Mucosa of rectum (tissue), 2 donors: Measurements from ENCODE around the gene FST.

Source experiments
- H3K27ac ChIP-seq, 2 donors: one replicate each; pipeline ENCODE4 v1.7.0; 2013; ENCODE audit warnings: inconsistent platforms in 2 of 2, low read depth in 2 of 2, low read length in 2 of 2
- H3K27me3 ChIP-seq, 2 donors: one replicate each; pipeline ENCODE4 v1.7.0; 2013; ENCODE audit warnings: low read length in 2 of 2; ENCODE audit not compliant: control insufficient read depth in 2 of 2, insufficient read depth in 2 of 2
- H3K36me3 ChIP-seq, 2 donors: one replicate each; pipeline ENCODE4 v1.7.0; 2013; ENCODE audit warnings: low read length in 2 of 2; ENCODE audit not compliant: control insufficient read depth in 2 of 2, insufficient read depth in 2 of 2
- H3K4me1 ChIP-seq, 2 donors: one replicate each; pipeline ENCODE4 v1.7.0; 2013; ENCODE audit warnings: low read length in 2 of 2, mild to moderate bottlenecking in 1 of 2; ENCODE audit not compliant: control insufficient read depth in 2 of 2, insufficient read depth in 2 of 2
- H3K4me3 ChIP-seq, 2 donors: one replicate each; pipeline ENCODE4 v1.7.0; 2013; ENCODE audit warnings: low read length in 2 of 2
- H3K9ac ChIP-seq, 2 donors: one replicate each; pipeline ENCODE4 v1.7.0; 2013; ENCODE audit warnings: low read length in 2 of 2, low read depth in 1 of 2, mild to moderate bottlenecking in 1 of 2
- H3K9me3 ChIP-seq, 2 donors: one replicate each; pipeline ENCODE4 v1.7.0; 2013; ENCODE audit warnings: low read length in 2 of 2; ENCODE audit not compliant: control insufficient read depth in 2 of 2
- donor health status: healthy.
- donor health status: Normal muscosa, but diverticular disease.

Gene FST

DNA sequence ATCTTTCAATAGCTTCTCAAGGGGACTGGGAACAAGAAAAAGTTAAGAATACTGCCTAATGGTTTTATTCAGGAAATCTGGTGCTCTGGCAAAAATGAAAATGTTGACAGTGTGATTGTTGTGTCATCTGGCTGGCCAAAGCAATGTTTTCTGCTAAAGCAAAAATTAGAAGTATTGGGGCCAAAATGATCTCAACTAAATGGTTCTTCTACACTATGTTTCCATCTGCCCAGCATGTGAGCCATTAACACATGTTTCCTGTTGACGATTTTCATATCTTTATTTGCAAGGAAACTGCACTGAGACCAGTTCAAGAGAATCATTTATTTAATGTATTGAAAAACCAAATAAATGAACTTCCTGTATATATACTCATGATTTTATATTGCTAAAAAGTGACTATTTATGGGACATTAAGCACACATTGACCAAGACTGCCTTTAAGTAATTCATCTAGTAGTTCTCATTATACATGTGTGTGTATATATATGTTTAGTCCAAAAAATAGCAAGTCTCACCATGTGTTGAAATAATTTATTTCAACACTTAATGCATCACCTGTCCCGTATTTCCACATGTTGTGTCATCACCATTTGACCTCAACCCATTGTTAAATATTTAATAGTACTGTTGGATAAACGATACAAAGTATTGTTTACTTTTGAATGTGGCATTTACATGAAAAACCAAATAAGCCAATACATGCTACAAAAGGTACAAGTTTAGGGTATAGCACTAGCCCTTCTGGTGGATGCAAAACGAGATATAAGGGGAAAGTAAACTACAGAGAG lies 7.5 kb upstream of the FST start:
- Histone ChIP-seq H3K9me3 (no peaks in the 10 kb centered on the region), H3K9ac (no peak overlapping the region), H3K4me1 (no peaks in the 10 kb centered on the region), H3K36me3 (no peaks in the 10 kb centered on the region), H3K27ac (no peak overlapping the region), H3K27me3 (peaks cover 6 to 7% of the 10 kb centered on the region in 2 donors), H3K4me3 (no peak overlapping the region)

DNA sequence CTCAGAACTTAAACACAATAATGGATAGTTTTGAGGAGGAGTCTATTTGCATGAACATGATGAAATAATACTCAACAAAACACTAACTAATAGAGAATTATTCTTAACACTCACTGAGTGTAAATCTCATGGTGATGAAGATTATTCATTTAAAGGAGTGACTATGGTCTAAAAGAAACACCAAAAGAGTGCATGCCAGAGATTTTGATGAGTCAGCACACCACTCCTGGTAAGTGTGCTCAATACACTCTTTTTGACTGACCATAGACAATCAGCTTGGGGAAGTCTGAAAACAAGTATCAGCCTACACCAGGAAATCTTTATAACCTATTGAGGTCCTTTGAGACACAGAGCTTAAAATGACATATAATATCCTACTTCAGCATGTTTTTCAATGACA lies 6.8 kb upstream of the FST start:
- Histone ChIP-seq H3K4me3 (no peak overlapping the region), H3K4me1 (no peaks in the 10 kb centered on the region), H3K27me3 (peaks cover 9 to 12% of the 10 kb centered on the region in 2 donors), H3K9ac (no peak overlapping the region), H3K36me3 (no peaks in the 10 kb centered on the region), H3K9me3 (no peaks in the 10 kb centered on the region), H3K27ac (no peak overlapping the region)

DNA sequence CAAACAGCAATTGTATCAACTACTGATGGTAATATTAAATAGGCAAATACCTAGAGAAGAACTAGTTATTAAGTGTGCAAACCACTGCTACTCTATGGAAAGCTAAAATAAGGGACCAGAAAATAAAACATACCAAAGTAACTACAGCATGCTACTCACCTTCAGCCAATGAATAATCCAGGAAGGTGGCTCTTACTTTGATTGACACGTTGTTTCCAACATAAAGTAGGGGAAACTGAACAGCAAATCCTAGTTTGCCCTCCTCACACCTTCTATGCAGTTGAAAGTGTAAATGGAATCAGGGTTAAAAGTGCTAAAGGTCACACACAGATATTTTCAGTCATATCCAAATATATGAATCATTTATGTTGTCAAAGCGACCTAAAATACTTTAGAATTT lies 5.1 kb upstream of the FST start:
- H3K27ac ChIP-seq = no peak overlapping the region
- no peaks in the 10 kb centered on the region for H3K9me3 ChIP-seq
- H3K4me3 ChIP-seq = no peak overlapping the region
- H3K36me3 ChIP-seq = no peaks in the 10 kb centered on the region
- H3K27me3 ChIP-seq = peaks cover 9 to 13% of the 10 kb centered on the region in 2 donors
- peaks cover 0 to 3% of the 10 kb centered on the region in 2 donors for H3K4me1 ChIP-seq
- H3K9ac ChIP-seq = no peak overlapping the region

DNA sequence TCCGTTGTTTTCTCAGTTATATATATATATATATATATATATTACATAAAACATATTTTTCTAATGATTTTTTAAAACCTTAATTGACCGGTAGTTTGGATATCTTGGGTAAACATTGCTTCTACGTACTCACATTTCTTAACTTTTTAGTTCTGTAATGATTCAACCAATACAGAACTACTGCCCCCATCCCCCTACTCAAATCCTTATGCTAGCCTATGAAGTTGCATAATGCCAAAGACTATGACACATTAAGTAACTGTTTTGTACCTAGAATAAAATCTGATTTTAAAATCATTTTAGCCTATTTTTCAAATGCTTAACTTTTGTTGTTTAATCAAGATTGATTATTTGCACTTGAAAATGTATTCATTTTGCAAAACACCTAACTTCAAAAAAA lies 4.4 kb upstream of the FST start:
- Histone ChIP-seq H3K4me3 (no peak overlapping the region), H3K36me3 (no peaks in the 10 kb centered on the region), H3K4me1 (peaks cover 0 to 6% of the 10 kb centered on the region in 2 donors), H3K27me3 (peaks cover 13 to 14% of the 10 kb centered on the region in 2 donors), H3K9me3 (no peaks in the 10 kb centered on the region), H3K9ac (no peak overlapping the region), H3K27ac (no peak overlapping the region)

DNA sequence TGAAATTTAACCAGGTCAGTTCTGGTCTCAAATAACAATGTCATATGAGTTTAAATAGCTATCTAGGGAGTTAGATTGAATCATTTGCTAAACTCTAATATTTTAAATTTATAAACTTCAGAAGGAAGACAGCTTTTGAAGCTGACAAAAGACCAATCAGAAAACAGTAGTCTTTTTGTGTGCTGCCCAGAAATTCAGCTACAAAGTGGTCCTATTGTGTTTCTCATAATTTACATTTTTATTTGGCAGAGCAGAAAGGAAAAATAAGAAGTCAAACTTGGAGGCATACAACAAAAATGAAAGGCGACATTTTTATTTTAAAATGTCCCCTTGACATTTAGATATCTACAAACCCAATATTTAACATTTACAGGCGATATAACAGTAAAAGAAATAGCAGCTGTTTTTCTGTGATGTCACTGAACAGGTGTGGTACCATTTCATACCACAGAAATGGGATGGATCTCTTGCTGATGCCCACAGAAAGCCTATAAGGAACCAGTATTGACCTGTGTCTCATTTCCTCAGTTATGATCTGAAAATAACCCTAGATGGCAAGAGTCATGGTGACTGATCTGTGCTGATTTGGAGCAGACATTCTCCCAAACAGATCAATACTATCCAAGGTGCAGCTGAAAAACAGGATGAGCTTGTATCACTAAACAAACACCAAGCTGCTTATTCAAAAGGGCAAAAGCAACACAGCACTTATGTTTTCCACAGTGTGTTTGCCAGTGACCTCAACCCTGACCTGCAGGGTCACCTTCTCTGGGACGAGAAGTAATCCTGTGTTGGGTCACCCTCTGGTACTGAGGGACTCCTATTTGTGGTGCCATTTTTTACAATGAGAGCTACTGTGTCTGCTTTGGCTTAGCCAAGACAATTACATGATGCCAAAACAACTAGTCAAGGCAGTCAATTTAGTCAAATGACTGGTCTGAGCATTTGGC lies 3.6 kb upstream of the FST start:
- peaks cover 4 to 6% of the 10 kb centered on the region in 2 donors for H3K4me1 ChIP-seq
- no peak overlapping the region for H3K4me3 ChIP-seq
- no peaks in the 10 kb centered on the region for H3K9me3 ChIP-seq
- H3K27ac ChIP-seq = no peak overlapping the region
- no peaks in the 10 kb centered on the region for H3K36me3 ChIP-seq
- peaks cover 19 to 21% of the 10 kb centered on the region in 2 donors for H3K27me3 ChIP-seq
- no peak overlapping the region for H3K9ac ChIP-seq

DNA sequence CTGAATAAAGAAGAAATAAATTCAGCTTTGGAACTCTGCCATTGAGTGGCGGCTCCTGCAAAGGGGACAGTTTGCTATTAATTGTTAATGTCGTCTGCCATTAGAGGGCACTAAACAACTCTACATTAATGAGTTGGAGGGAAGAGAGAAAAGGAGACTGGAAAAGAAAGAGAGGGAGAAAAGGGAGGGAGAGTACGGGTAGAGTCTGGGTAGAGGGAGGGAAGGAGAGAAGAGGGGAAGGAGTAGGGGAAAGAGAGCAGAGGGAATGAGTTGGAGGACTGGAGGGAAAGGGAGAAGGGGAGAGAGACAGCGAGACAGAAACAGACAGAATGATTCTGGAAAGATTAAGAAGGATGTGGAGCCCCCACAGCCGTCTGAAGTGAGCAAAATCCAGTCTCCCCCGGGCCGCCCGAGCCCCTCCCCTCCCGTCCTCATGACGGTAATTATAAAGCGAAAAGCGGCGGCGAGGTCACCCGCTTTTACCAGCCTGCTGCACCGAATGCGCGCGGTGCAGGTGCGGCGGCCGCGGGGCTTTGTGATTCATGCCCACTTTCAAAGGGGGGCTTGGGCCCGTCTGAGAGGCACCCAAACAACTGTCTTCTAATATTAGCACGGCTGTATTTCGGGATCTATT lies 1.9 kb upstream of the FST start:
- Histone ChIP-seq H3K9me3 (no peaks in the 10 kb centered on the region), H3K27ac (no peak overlapping the region), H3K27me3 (peaks cover 23 to 25% of the 10 kb centered on the region in 2 donors), H3K36me3 (no peaks in the 10 kb centered on the region), H3K9ac (no peak overlapping the region), H3K4me3 (peak overlapping the region; percentile 58 to 65), H3K4me1 (peaks cover 10 to 16% of the 10 kb centered on the region in 2 donors)

DNA sequence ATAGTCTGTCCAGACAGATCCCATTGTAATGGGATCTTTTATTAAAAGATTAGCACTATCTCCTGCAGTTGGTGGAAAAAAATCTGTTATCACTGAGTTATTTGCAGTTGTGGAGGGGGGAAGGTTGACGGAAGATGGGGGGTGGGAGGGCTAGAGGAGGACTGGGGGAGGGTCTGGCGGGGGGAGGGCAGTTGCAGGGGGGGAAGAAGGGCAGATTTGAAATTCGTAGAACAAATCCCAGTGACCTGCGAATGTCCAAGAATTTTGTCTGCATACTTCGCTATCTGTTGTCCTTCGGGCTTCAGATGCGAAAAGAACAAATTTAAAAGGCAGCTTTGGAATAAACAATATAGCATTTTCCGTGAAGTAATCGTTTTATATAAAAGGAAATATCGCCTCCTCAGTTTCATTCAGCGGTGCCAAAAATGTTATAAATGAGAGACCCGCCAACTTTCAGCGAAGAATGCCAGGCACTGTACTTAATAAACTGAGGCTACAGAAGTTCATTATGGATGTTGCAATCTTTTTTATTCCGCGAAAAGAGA lies 1.3 kb upstream of the FST start:
- Histone ChIP-seq H3K4me1 (peaks cover 10 to 16% of the 10 kb centered on the region in 2 donors), H3K9me3 (no peaks in the 10 kb centered on the region), H3K9ac (peak overlapping the region; percentile 24 to 31), H3K36me3 (no peaks in the 10 kb centered on the region), H3K27ac (peak overlapping the region; percentile 23 to 48), H3K27me3 (peaks cover 25% of the 10 kb centered on the region in 2 donors), H3K4me3 (peak overlapping the region; percentile 65 to 74)

DNA sequence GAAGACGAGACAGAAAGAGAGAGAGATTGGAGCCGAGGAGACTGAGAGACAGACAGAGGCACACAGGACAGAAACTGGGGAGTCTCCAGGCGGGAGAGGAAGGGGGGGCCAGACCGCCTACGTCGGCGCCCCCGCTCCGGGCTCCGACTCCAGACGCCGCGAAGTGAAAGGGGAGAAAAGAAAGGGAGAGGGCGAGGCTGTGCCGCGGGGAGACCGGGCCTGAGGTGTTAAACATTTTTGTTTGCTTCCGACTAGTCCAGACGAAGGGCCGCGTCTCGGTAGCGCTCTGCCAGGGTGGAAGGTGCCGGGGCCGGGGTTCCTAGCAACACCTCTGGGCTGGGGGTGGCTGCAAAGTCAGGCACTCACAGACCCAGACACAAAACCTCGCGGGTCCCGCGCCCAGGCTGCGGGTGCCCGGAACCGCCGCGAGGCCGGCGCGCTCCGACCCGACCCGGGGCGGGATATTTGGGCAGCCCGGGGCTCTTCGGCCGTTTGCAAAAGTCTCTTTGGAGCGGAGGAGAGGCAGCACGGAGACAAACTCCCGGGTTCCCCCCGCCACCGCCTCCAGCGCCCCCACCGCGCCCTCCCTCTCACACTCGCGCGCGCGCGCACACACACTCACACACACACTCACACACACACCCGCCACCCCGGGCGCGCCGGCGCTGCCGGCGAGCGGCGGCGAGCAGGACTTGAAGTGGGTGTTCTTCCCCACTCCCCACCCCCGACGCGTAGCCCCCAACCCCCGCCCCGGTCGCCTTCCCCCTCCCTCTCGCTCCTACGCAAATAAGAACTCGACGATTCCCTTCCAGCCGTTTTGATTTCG lies 626 bp upstream of the FST start:
- Histone ChIP-seq H3K9me3 (no peaks in the 10 kb centered on the region), H3K27me3 (peaks cover 25 to 27% of the 10 kb centered on the region in 2 donors), H3K27ac (peak overlapping the region; percentile 23 to 48), H3K4me3 (peak overlapping the region; percentile 65 to 74), H3K36me3 (no peaks in the 10 kb centered on the region), H3K4me1 (peaks cover 10 to 16% of the 10 kb centered on the region in 2 donors), H3K9ac (peak overlapping the region; percentile 24 to 31)
